Muscle of leg (tissue), 11 donors: ENCODE data around the gene MBD3L4. TPM values are rescaled to one million over a fixed set of nuclear protein-coding genes. Genes with fewer than 3 reads are reported as not detected.

ENCODE experiments used
- DNase-seq: peaks from one replicate; pipeline ENCODE4 v3.0.0; 2013
- H3K27ac ChIP-seq: one replicate; pipeline ENCODE4 v1.5.1; 2013; ENCODE audit warnings: mild to moderate bottlenecking, low read length, control low read depth
- H3K27me3 ChIP-seq: one replicate; pipeline ENCODE4 v1.6.1; 2013; ENCODE audit warnings: low read length; ENCODE audit not compliant: control insufficient read depth, insufficient read depth
- H3K36me3 ChIP-seq: one replicate; pipeline ENCODE4 v1.6.1; 2013; ENCODE audit warnings: low read length; ENCODE audit not compliant: control insufficient read depth, insufficient read depth
- H3K4me1 ChIP-seq: one replicate; pipeline ENCODE4 v1.6.1; 2013; ENCODE audit warnings: low read length; ENCODE audit not compliant: control insufficient read depth, insufficient read depth
- H3K4me3 ChIP-seq: one replicate; pipeline ENCODE4 v1.5.1; 2013; ENCODE audit warnings: low read length, control low read depth
- H3K9me3 ChIP-seq: replicated peaks from 2 replicates; pipeline ENCODE4 v1.6.1; 2013; ENCODE audit warnings: low read depth, low read length; ENCODE audit not compliant: control insufficient read depth
- WGBS: methylation state at CpG from one replicate; pipeline ENCODE4 v1.1.5; 2013; ENCODE audit warnings: missing lambda C conversion rate; ENCODE audit not compliant: insufficient coverage; 5-methylcytosine and 5-hydroxymethylcytosine counted together
- polyA plus RNA-seq, 8 donors: library from polyadenylated mRNA; unstranded; fragments of 120-200 nt; gene quantifications; one replicate each; pipeline versions ENCODE4 v1.2.1 to v1.2.3, GENCODE V29; 2013; ENCODE audit warnings: inconsistent platforms in 1 of 8, low replicate concordance in 1 of 8; ENCODE audit not compliant: insufficient read length in 8 of 8, insufficient read depth in 1 of 8
- total RNA-seq: library from RNA; stranded (reverse); fragments of 120-200 nt; gene quantifications from one replicate; pipeline ENCODE4 v1.2.4, GENCODE V29; 2013

Gene MBD3L4
- total and polyA plus RNA-seq, 9 donors, result not detected

DNA sequence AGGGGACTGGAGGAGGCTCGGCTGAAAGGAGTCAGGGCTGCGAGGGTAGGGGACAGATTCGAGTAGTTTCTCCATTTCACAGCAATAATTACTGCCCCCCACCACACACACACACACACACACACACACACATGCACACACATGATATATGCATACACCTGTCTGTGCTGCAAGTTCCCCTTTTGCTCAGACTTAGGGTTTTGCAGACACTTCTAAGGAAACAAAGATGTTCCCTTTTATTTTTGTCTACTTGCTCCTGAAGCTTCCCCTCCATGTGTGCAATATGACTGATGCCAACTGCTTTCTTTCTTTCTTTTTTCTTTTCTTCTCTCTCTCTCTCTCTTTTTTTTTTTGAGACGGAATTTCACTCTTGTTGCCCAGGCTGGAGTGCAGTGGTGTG lies 32.1 kb downstream of the MBD3L4 start:
- Histone ChIP-seq H3K9me3 (no peaks in the 10 kb centered on the region), H3K4me3 (no peak overlapping the region), H3K4me1 (no peaks in the 10 kb centered on the region), H3K27me3 (no peaks in the 10 kb centered on the region), H3K27ac (no peak overlapping the region), H3K36me3 (no peaks in the 10 kb centered on the region)
- WGBS, result 33% methylated on average over 1 of the region's 4 CpGs
- no peak for DNase-seq

DNA sequence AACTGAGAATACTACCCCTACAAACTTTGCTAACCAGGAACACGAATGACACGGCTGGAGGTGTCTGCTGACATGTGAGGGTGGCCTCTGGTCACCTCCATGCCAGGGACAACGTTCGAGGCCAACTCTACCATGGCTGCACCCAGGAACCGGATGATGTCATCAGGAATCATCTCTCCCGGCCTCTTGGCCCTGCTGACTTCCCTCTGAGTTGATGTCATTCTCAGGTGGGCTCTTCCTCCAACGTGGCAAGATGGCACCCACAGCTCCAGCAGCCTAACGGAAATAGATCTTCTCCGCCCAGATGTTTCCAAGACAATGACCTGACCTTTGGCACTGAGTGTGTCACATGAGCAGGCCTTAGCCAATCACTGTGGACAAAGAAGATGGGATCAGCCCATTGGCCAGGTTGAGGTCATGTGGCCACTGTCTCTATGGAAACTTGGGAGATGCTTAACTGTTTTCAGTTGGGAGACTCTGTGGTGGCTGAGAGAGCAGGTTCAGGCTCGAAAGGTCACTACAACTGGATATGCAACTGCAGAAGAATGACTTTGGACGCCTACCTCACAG lies 33.8 kb downstream of the MBD3L4 start:
- H3K27ac ChIP-seq, result no peak overlapping the region
- H3K36me3 ChIP-seq, result no peaks in the 10 kb centered on the region
- no peak overlapping the region for H3K4me3 ChIP-seq
- DNase-seq, result no peak
- H3K27me3 ChIP-seq, result no peaks in the 10 kb centered on the region
- H3K4me1 ChIP-seq, result no peaks in the 10 kb centered on the region
- no peaks in the 10 kb centered on the region for H3K9me3 ChIP-seq
- WGBS, result 76% methylated on average over 8 of the region's 11 CpGs

DNA sequence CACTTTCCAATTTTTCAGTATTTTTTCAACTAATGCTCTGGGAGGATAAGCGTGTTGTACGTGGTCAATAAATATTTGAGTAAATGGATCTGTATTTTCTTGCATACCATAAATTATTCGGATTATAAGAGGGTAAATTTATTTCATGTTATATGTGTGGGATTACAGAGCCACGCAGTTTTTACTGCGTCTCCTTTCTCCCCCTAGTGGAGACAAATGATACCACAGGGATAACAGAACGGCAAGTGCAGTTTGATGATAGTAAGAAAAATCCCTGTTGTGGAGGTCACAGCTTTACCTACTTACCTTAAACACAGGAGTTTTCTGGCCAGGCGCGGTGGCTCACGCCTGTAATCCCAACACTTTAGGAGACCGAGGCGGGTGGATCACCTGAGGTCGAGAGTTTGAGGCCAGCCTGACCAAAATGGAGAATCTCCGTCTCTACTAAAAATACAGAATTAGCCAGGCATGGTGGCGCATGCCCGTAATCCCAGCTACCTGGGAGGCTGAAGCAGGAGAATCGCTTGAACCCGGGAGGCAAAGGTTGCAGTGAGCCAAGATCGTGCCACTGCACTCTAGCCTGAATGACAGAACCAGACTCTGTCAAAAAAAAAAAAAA lies 35.6 kb downstream of the MBD3L4 start:
- Histone ChIP-seq H3K36me3 (no peaks in the 10 kb centered on the region), H3K4me1 (no peaks in the 10 kb centered on the region), H3K27ac (no peak overlapping the region), H3K9me3 (no peaks in the 10 kb centered on the region), H3K27me3 (no peaks in the 10 kb centered on the region), H3K4me3 (no peak overlapping the region)
- peak; percentile 27 for DNase-seq
- 88% methylated on average over 7 of the region's 18 CpGs for WGBS

DNA sequence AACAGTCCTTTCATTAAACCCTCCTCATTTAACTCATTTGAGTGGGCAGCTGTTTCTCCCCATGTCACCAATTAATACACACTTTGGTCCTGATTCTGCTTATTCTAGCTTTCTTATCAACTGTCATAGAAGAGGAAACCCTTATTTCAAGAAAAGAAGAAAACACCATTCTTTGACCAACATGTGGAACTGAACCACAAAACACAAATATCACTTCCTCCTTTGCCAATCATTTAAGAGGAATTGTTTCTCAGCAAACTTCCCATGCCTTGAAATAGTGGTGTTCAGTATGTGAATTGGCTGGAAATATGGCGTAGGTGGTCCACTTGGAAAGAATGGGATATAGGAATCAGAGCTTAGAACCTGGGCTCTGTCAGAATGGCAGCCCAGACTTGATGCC lies 39.2 kb downstream of the MBD3L4 start:
- H3K36me3 ChIP-seq, result no peaks in the 10 kb centered on the region
- no peaks in the 10 kb centered on the region for H3K4me1 ChIP-seq
- WGBS, result 67% methylated on average over 1 of the region's 1 CpG
- peak overlapping the region; percentile 35 for H3K27ac ChIP-seq
- no peaks in the 10 kb centered on the region for H3K27me3 ChIP-seq
- no peak overlapping the region for H3K4me3 ChIP-seq
- H3K9me3 ChIP-seq, result no peaks in the 10 kb centered on the region
- peak; percentile 8 for DNase-seq

DNA sequence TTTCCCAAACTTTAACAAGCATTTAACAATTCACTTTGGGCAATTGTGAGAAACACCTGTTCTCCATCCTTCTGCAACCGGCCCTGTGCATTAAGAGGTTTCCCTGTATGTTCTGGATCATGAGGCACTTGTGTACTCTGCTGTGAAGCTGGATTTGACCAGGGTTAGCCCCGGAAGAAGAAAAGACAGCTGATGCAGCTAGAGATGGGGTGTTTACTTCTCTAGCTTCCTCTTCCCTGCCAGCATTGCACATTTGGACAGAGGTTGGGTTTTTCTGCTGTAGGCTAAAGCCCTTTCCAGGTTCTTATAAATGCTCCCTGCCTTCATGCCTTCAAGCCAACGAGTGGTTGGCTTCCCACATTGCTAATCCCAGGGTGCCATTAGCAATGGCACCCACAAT lies 39.6 kb downstream of the MBD3L4 start:
- no peaks in the 10 kb centered on the region for H3K27me3 ChIP-seq
- no peaks in the 10 kb centered on the region for H3K4me1 ChIP-seq
- peak; percentile 33 for DNase-seq
- no peak overlapping the region for H3K4me3 ChIP-seq
- WGBS, result 0% methylated on average over 1 of the region's 3 CpGs
- H3K36me3 ChIP-seq, result no peaks in the 10 kb centered on the region
- peak overlapping the region; percentile 35 for H3K27ac ChIP-seq
- H3K9me3 ChIP-seq, result peaks cover 4% of the 10 kb centered on the region

DNA sequence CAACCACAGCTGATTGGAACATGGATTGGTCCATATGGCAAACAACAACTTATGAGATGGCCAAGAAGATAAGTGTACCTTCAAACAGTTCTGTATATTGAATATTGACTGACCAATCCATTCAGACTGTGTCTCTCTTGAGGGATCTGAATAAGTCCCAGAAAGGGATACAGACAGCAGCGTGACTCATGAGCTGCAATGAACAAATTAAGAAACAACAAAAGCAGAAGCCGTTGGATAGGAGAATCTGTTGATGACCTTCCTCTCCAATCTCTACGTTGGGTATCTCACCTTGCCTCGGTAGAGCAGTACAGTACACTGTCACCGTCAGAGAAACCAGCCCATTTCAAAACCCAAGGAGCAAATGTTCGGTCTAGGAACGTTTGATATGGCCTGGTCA lies 40.0 kb downstream of the MBD3L4 start:
- H3K36me3 ChIP-seq, result no peaks in the 10 kb centered on the region
- no peak overlapping the region for H3K4me3 ChIP-seq
- H3K4me1 ChIP-seq, result no peaks in the 10 kb centered on the region
- 82% methylated on average over 4 of the region's 7 CpGs for WGBS
- H3K9me3 ChIP-seq, result peaks cover 7% of the 10 kb centered on the region
- H3K27ac ChIP-seq, result no peak overlapping the region
- no peaks in the 10 kb centered on the region for H3K27me3 ChIP-seq
- DNase-seq, result no peak

DNA sequence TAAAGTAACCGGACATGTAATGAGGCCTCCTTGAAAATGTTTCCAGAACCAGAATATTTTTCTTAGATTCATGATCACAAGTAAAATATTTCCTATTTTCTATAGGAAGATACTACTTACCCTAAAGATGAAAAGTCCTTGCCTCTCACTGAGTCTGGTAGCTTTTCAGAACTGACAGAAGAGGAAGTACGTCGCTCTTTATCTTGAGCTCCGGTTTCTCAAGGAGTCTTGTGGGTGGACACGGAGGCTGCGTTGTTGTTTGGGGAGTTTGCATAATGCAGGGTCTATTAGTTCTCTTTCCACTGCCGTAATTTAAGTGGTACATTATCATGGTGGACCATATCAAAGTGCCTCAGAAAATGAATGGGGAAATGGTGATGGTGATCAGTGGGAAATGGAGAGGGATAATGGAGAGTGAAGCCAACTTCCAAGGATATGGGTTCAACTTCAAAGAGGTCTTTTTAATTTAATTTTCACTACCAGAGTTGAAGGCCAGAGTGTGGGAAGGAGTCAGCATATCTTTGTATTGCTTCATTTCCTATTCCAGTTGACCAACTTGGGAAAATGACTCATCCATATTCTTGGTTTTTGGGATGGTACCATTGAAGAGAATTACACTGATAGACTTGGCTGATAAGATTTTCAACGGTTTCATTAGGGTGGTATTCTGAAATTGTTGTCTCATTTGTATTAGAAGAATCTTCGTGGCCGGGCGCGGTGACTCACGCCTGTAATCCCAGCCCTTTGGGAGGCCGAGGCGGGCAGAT lies 42.1 kb downstream of the MBD3L4 start:
- Histone ChIP-seq H3K27me3 (no peaks in the 10 kb centered on the region), H3K4me3 (no peak overlapping the region), H3K36me3 (no peaks in the 10 kb centered on the region), H3K4me1 (no peaks in the 10 kb centered on the region), H3K9me3 (peaks cover 9% of the 10 kb centered on the region), H3K27ac (no peak overlapping the region)
- peak; percentile 7 for DNase-seq
- 82% methylated on average over 6 of the region's 15 CpGs for WGBS

DNA sequence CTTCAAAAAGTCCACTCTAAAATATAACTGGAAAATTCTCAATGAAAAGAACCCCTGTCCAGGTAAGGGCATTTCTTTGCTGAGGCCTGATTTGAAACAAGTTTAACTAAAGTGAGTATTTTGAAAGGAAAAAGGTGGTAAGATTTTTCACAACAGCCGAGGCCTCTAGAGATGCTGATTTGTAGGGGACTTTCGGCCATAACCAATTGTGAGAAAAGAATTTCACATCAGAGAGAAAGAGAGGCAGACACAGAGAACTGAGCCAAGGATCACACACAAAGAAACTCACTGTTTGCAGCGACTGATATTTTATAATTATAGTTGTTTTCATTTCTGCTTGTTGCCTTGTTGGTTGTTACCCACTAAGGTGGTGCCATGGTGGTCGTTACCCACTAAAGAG lies 43.2 kb downstream of the MBD3L4 start:
- Histone ChIP-seq H3K36me3 (no peaks in the 10 kb centered on the region), H3K4me1 (no peaks in the 10 kb centered on the region), H3K9me3 (peaks cover 9% of the 10 kb centered on the region), H3K27ac (no peak overlapping the region), H3K27me3 (no peaks in the 10 kb centered on the region), H3K4me3 (no peak overlapping the region)
- 71% methylated on average over 1 of the region's 4 CpGs for WGBS
- no peak for DNase-seq

DNA sequence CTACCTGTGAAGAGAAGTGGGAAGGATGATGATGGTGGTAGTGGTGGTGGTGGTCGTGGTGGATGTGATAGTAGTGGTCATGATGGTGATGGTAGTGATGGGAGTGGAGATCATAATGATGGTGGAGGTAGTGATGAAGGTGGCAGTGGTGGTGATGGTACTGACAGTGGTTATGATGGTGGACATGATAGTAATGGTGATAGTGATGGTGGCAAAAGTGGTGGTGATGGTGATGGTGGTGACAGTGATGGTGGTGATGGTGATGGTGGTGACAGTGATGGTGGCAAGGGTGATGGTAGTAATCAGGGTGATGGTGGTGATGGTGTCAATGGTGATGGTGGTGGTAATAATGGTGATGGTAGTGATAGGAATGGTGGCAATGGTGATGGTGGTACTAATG lies 44.9 kb downstream of the MBD3L4 start:
- DNase-seq, result no peak
- H3K27me3 ChIP-seq, result no peaks in the 10 kb centered on the region
- H3K4me1 ChIP-seq, result no peaks in the 10 kb centered on the region
- H3K4me3 ChIP-seq, result no peak overlapping the region
- H3K9me3 ChIP-seq, result peaks cover 9% of the 10 kb centered on the region
- H3K36me3 ChIP-seq, result no peaks in the 10 kb centered on the region
- H3K27ac ChIP-seq, result no peak overlapping the region
- WGBS, result 50% methylated on average over 1 of the region's 1 CpG

DNA sequence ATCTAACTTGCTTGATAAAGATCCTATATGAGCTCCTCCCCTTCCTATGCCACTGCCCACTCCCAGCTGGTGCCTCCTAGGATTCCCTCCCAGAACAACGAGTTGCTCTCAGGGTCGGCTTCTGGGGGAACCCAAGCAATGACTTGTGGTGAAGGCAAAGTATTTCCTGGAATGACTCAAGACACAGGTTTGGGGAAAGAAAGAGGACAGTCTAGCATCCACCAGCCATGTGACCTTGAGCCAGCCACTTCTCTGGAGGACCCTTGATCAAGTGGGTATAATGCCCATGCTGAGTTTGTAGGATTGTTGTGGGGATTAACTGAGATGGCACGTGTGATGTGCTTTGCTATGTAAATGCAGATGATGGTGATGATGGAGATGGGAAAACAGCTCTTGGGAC lies 51.7 kb downstream of the MBD3L4 start:
- no peak overlapping the region for H3K27ac ChIP-seq
- H3K4me1 ChIP-seq, result no peaks in the 10 kb centered on the region
- H3K9me3 ChIP-seq, result peaks cover 7% of the 10 kb centered on the region
- WGBS, result no CpG with 5 or more reads among the region's 3 CpGs
- H3K27me3 ChIP-seq, result no peaks in the 10 kb centered on the region
- no peaks in the 10 kb centered on the region for H3K36me3 ChIP-seq
- no peak for DNase-seq
- H3K4me3 ChIP-seq, result no peak overlapping the region
